ENCODE measurements around the gene HMGB2. TPM values are rescaled to one million over a fixed set of nuclear protein-coding genes. Genes with fewer than 3 reads are reported as not detected.

HMGB2 gene
- total RNA-seq, 1 donor: 30.4 TPM

GRCh38 chr4:173319696-173320095 is 14.5 kb downstream of the HMGB2 start:
- Histone ChIP-seq H3K27ac (ENCODE audit: low read depth, low read length) (no peak overlapping the region), H3K9me3 (ENCODE audit: low read depth, low read length) (no peaks in the 10 kb centered on the region), H3K4me3 (ENCODE audit: insufficient read depth, low read length) (no peak overlapping the region), H3K4me2 (ENCODE audit: insufficient read depth, low read length) (peak overlapping the region; percentile 26), H3K27me3 (ENCODE audit: insufficient read depth, low read length) (no peaks in the 10 kb centered on the region), H3K4me1 (ENCODE audit: insufficient read depth, low read length) (peaks cover 20% of the 10 kb centered on the region), H3K79me2 (ENCODE audit: insufficient read depth, low read length) (no peaks in the 10 kb centered on the region), H3K36me3 (ENCODE audit: insufficient read depth, low read length) (peaks cover 4% of the 10 kb centered on the region), H4K20me1 (ENCODE audit: insufficient read depth, low read length) (no peaks in the 10 kb centered on the region), H2AFZ (ENCODE audit: low read length) (no peak overlapping the region)
- DNase-seq (ENCODE audit: insufficient read length, low spot score, missing footprints): no peak
- TF ChIP-seq, protein P1, sequence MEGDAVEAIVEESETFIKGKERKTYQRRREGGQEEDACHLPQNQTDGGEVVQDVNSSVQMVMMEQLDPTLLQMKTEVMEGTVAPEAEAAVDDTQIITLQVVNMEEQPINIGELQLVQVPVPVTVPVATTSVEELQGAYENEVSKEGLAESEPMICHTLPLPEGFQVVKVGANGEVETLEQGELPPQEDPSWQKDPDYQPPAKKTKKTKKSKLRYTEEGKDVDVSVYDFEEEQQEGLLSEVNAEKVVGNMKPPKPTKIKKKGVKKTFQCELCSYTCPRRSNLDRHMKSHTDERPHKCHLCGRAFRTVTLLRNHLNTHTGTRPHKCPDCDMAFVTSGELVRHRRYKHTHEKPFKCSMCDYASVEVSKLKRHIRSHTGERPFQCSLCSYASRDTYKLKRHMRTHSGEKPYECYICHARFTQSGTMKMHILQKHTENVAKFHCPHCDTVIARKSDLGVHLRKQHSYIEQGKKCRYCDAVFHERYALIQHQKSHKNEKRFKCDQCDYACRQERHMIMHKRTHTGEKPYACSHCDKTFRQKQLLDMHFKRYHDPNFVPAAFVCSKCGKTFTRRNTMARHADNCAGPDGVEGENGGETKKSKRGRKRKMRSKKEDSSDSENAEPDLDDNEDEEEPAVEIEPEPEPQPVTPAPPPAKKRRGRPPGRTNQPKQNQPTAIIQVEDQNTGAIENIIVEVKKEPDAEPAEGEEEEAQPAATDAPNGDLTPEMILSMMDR (IDR thresholded peaks at IDR 0.05; ENCODE audit: extremely low read depth, low read depth, low read length): no peak

DNA sequence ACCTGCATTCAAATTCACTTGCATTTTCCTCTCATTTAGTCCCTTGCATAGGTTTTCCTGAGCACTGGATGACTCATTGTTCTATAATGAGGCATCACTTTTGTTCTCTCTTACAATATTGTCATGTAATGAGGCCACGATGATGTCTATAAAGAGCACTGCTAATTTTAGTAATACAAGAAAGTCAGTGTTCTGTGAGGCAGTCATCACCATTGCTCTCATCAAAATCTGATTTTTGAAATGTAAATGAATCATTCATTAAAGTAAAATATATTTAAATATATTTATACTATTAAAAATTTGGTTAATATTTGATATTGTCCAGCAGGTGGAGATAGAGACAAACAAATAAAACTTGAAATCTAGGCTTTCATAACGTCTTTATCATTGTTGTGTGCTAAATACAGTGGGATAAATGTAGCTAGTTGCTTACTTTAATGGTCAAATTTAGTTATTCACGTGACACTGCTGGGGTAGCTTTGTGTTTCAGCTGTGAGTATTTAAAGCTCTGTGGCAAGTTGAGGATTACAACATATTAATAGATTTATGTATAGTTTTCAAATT is 15.4 kb downstream of the HMGB2 start:
- Histone ChIP-seq H2AFZ (ENCODE audit: low read length) (no peak overlapping the region), H3K4me3 (ENCODE audit: insufficient read depth, low read length) (no peak overlapping the region), H4K20me1 (ENCODE audit: insufficient read depth, low read length) (no peaks in the 10 kb centered on the region), H3K4me2 (ENCODE audit: insufficient read depth, low read length) (no peak overlapping the region), H3K27me3 (ENCODE audit: insufficient read depth, low read length) (no peaks in the 10 kb centered on the region), H3K4me1 (ENCODE audit: insufficient read depth, low read length) (peaks cover 20% of the 10 kb centered on the region), H3K79me2 (ENCODE audit: insufficient read depth, low read length) (no peaks in the 10 kb centered on the region), H3K36me3 (ENCODE audit: insufficient read depth, low read length) (peaks cover 4% of the 10 kb centered on the region), H3K27ac (ENCODE audit: low read depth, low read length) (no peak overlapping the region), H3K9me3 (ENCODE audit: low read depth, low read length) (no peaks in the 10 kb centered on the region)
- TF ChIP-seq, protein P1 (IDR thresholded peaks at IDR 0.05; ENCODE audit: extremely low read depth, low read depth, low read length): peak; percentile 34
- no peak for DNase-seq (ENCODE audit: insufficient read length, low spot score, missing footprints)

- Histone ChIP-seq H3K27me3 (ENCODE audit: insufficient read depth, low read length) (no peaks in the 10 kb centered on the region), H3K9me3 (ENCODE audit: low read depth, low read length) (no peaks in the 10 kb centered on the region), H3K4me1 (ENCODE audit: insufficient read depth, low read length) (peaks cover 18% of the 10 kb centered on the region), H3K79me2 (ENCODE audit: insufficient read depth, low read length) (no peaks in the 10 kb centered on the region), H3K27ac (ENCODE audit: low read depth, low read length) (no peak overlapping the region), H4K20me1 (ENCODE audit: insufficient read depth, low read length) (no peaks in the 10 kb centered on the region), H3K4me3 (ENCODE audit: insufficient read depth, low read length) (no peak overlapping the region), H3K4me2 (ENCODE audit: insufficient read depth, low read length) (no peak overlapping the region), H2AFZ (ENCODE audit: low read length) (no peak overlapping the region), H3K36me3 (ENCODE audit: insufficient read depth, low read length) (peaks cover 4% of the 10 kb centered on the region)
- DNase-seq (ENCODE audit: insufficient read length, low spot score, missing footprints): no peak
- TF ChIP-seq, protein P1 (IDR thresholded peaks at IDR 0.05; ENCODE audit: extremely low read depth, low read depth, low read length): no peak
Measured at GRCh38 chr4:173318240-173318639, 15.9 kb downstream of the HMGB2 start.

DNA sequence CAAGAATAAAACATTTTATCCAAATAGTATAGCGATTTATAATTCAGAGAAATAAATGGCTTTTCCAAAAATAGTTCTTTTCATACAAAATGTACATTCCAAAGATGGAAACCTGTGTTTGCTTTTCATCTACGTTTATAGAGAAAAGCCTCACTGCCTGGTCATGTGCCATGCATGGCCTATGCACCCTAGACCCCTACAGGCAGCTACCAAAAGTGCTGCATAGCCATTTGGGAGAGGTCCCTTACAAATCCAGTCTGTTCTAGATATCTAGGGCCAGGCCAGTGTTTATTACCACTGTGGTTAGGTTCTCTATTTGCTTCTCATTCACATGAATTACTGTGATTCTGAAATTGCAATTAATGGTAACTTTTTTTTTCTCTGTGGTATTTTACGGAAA is 17.2 kb downstream of the HMGB2 start:
- DNase-seq (ENCODE audit: insufficient read length, low spot score, missing footprints): no peak
- Histone ChIP-seq H4K20me1 (ENCODE audit: insufficient read depth, low read length) (no peaks in the 10 kb centered on the region), H3K27me3 (ENCODE audit: insufficient read depth, low read length) (no peaks in the 10 kb centered on the region), H3K4me3 (ENCODE audit: insufficient read depth, low read length) (no peak overlapping the region), H3K36me3 (ENCODE audit: insufficient read depth, low read length) (peaks cover 4% of the 10 kb centered on the region), H3K9me3 (ENCODE audit: low read depth, low read length) (no peaks in the 10 kb centered on the region), H3K79me2 (ENCODE audit: insufficient read depth, low read length) (no peaks in the 10 kb centered on the region), H3K4me2 (ENCODE audit: insufficient read depth, low read length) (no peak overlapping the region), H2AFZ (ENCODE audit: low read length) (no peak overlapping the region), H3K4me1 (ENCODE audit: insufficient read depth, low read length) (peaks cover 16% of the 10 kb centered on the region), H3K27ac (ENCODE audit: low read depth, low read length) (no peak overlapping the region)
- TF ChIP-seq, protein P1 (IDR thresholded peaks at IDR 0.05; ENCODE audit: extremely low read depth, low read depth, low read length): peak; percentile 19

Data from osteoblast (primary cell).